PC-3 (cell line): ENCODE results near the gene IQSEC1.

Experiments
- EZH2 ChIP-seq: fragments of 300-600 bp; sonication (generic); IDR thresholded peaks from one replicate; pipeline ENCODE4 v1.6.1; 2017; ENCODE audit warnings: antibody characterized with exemption, mild to moderate bottlenecking, low read length; ENCODE audit not compliant: unreplicated experiment
- TF ChIP-seq, protein P1 (sequence below): fragments of 300-600 bp; sonication (generic); conservative IDR thresholded peaks from 2 replicates; pipeline ENCODE4 v1.5.1; 2017; ENCODE audit warnings: antibody characterized with exemption, low read depth, mild to moderate bottlenecking, low read length

- TF ChIP-seq, protein P1, sequence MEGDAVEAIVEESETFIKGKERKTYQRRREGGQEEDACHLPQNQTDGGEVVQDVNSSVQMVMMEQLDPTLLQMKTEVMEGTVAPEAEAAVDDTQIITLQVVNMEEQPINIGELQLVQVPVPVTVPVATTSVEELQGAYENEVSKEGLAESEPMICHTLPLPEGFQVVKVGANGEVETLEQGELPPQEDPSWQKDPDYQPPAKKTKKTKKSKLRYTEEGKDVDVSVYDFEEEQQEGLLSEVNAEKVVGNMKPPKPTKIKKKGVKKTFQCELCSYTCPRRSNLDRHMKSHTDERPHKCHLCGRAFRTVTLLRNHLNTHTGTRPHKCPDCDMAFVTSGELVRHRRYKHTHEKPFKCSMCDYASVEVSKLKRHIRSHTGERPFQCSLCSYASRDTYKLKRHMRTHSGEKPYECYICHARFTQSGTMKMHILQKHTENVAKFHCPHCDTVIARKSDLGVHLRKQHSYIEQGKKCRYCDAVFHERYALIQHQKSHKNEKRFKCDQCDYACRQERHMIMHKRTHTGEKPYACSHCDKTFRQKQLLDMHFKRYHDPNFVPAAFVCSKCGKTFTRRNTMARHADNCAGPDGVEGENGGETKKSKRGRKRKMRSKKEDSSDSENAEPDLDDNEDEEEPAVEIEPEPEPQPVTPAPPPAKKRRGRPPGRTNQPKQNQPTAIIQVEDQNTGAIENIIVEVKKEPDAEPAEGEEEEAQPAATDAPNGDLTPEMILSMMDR = no peak
- no peak for TF ChIP-seq EZH2
These were observed 12.8 kb downstream of the IQSEC1 start for GRCh38 chr3:13060341-13060910.
